Keratinocyte (primary cell): ENCODE results near the gene SPRY2. TPM values are rescaled to one million over a fixed set of nuclear protein-coding genes. Genes with fewer than 3 reads are reported as not detected.

Source experiments
- DNase-seq: peaks from one replicate; pipeline ENCODE4 v3.0.0-alpha.2; 2011; ENCODE audit warnings: low read depth, missing footprints, low spot score
- FAIRE-seq: peaks from 2 replicates; lab custom pipeline; 2011; peaks lifted over from hg19 to GRCh38; lab: Jason Lieb, UNC
- H2AFZ ChIP-seq: 2 replicates; pipeline ENCODE4 v1.6.0; 2012; ENCODE audit warnings: low read length, control low read depth, inconsistent platforms; ENCODE audit not compliant: control insufficient read depth
- H3K27ac ChIP-seq: 2 replicates; pipeline ENCODE4 v1.5.1; 2011; ENCODE audit warnings: low read length; ENCODE audit not compliant: control insufficient read depth, insufficient read depth
- H3K27me3 ChIP-seq: 3 replicates; pipeline ENCODE4 v1.6.0; 2011; ENCODE audit warnings: low read length; ENCODE audit not compliant: control insufficient read depth, insufficient read depth; ENCODE audit errors: extremely low read depth
- H3K36me3 ChIP-seq, 2 experiments: 2 replicates in 1 of 2; 3 replicates in 1 of 2; pipeline ENCODE4 v1.5.1; 2011; ENCODE audit warnings: low read length in 2 of 2, mild to moderate bottlenecking in 1 of 2; ENCODE audit not compliant: control insufficient read depth in 2 of 2, insufficient read depth in 2 of 2; ENCODE audit errors: extremely low read depth in 1 of 2
- H3K4me1 ChIP-seq: 3 replicates; pipeline ENCODE4 v1.5.1; 2011; ENCODE audit warnings: low read length; ENCODE audit not compliant: control insufficient read depth, insufficient read depth; ENCODE audit errors: extremely low read depth
- H3K4me2 ChIP-seq: 3 replicates; pipeline ENCODE4 v1.6.0; 2011; ENCODE audit warnings: low read depth, low read length; ENCODE audit not compliant: control insufficient read depth, insufficient read depth; ENCODE audit errors: extremely low read depth
- H3K4me3 ChIP-seq, 3 experiments: fragments of 200-600 bp in 1 of 3; sonication (generic) in 1 of 3; 2 replicates in 2 of 3; 3 replicates in 1 of 3; pipeline ENCODE4 v1.5.1; 2011 to 2016; ENCODE audit warnings: low read length in 3 of 3, mild to moderate bottlenecking in 3 of 3, control low read depth in 2 of 3, inconsistent platforms in 1 of 3, low read depth in 1 of 3, mixed read lengths in 1 of 3, mixed run types in 1 of 3, moderate library complexity in 1 of 3; ENCODE audit not compliant: control insufficient read depth in 2 of 3, insufficient read depth in 2 of 3; ENCODE audit errors: extremely low read depth in 1 of 3
- H3K79me2 ChIP-seq: 2 replicates; pipeline ENCODE4 v1.6.0; 2012; ENCODE audit warnings: low read length; ENCODE audit not compliant: control insufficient read depth, insufficient read depth
- H3K9ac ChIP-seq: 3 replicates; pipeline ENCODE4 v1.6.0; 2011; ENCODE audit warnings: low read length; ENCODE audit not compliant: control insufficient read depth, insufficient read depth; ENCODE audit errors: extremely low read depth
- H3K9me1 ChIP-seq: 3 replicates; pipeline ENCODE4 v1.6.0; 2011; ENCODE audit warnings: low read length; ENCODE audit not compliant: control insufficient read depth, insufficient read depth; ENCODE audit errors: extremely low read depth
- H3K9me3 ChIP-seq: 2 replicates; pipeline ENCODE4 v1.5.1; 2012; ENCODE audit warnings: low read depth, low read length; ENCODE audit not compliant: control insufficient read depth
- H4K20me1 ChIP-seq: 3 replicates; pipeline ENCODE4 v1.6.0; 2011; ENCODE audit warnings: low read length; ENCODE audit not compliant: control insufficient read depth, insufficient read depth; ENCODE audit errors: extremely low read depth
- CTCF ChIP-seq, 3 experiments: IDR thresholded peaks in 1 of 3; conservative IDR thresholded peaks in 1 of 3; optimal IDR thresholded peaks in 1 of 3; 2 replicates in 2 of 3; 3 replicates in 1 of 3; pipeline versions ENCODE3 to v1.5.1; 2011; ENCODE audit warnings: low read length in 3 of 3, mild to moderate bottlenecking in 3 of 3, moderate library complexity in 2 of 3, control low read depth in 1 of 3, inconsistent platforms in 1 of 3; ENCODE audit not compliant: insufficient read depth in 2 of 3; ENCODE audit errors: extremely low read depth in 1 of 3
- EZH2 ChIP-seq: IDR thresholded peaks from one replicate; pipeline ENCODE4 v1.6.1; 2012; ENCODE audit warnings: inconsistent platforms, mild to moderate bottlenecking, low read length, moderate library complexity
- dilution Hi-C: fragments of 300-500 bp; cut with MboI; formaldehyde crosslinking; loops from one replicate; pipeline ENCODE4 v1.7.0; 2020; ENCODE audit warnings: low sequenced_read_pairs; ENCODE audit not compliant: extremely low pct_ligation_motif_present
- polyA plus RNA-seq, 5 experiments: library from polyadenylated mRNA; depleted of rRNA in 3 of 5; stranded (reverse) in 3 of 5; stranded (forward) in 1 of 5; unstranded in 1 of 5; fragments of >200 nt; gene quantifications; 1 replicate in 1 of 5; 2 replicates in 3 of 5; 3 replicates in 1 of 5; pipeline versions ENCODE4 v1.2.1 to v1.2.3, GENCODE V29; 2011 to 2012; ENCODE audit warnings: missing spikeins in 2 of 5, low read depth in 1 of 5, low replicate concordance in 1 of 5

SPRY2 gene
- polyA plus RNA-seq, 1 donor (not counting 4 experiments of a cell fraction or from before 2014, with no cell fraction given): 28.4 TPM

GRCh38 chr13:80361298-80361697 is 20.4 kb upstream of the SPRY2 start:
- dilution Hi-C loops: no loop called here
- Histone ChIP-seq H2AFZ (no peak overlapping the region), H3K9ac (no peak overlapping the region), H3K9me1 (no peaks in the 10 kb centered on the region), H3K36me3 (no peaks in the 10 kb centered on the region), H3K9me3 (no peaks in the 10 kb centered on the region), H3K27me3 (no peaks in the 10 kb centered on the region), H3K4me2 (no peak overlapping the region), H3K4me1 (peaks cover 9% of the 10 kb centered on the region), H3K4me3 (no peak overlapping the region), H3K79me2 (no peaks in the 10 kb centered on the region), H4K20me1 (no peaks in the 10 kb centered on the region), H3K27ac (no peak overlapping the region)
- DNase-seq (no peak), FAIRE-seq (no peak)
- TF ChIP-seq EZH2: no peak
- TF ChIP-seq CTCF (optimal IDR thresholded peaks at IDR 0.05 in 1 of 3, IDR thresholded peaks at IDR 0.05 in 1 of 3, conservative IDR thresholded peaks at IDR 0.05 in 1 of 3; ENCODE audit: extremely low read depth in 1 of 3, insufficient read depth in 2 of 3, low read length in 3 of 3): no peak

GRCh38 chr13:80360453-80360800 is 19.5 kb upstream of the SPRY2 start:
- TF ChIP-seq EZH2 (no peak), CTCF (optimal IDR thresholded peaks at IDR 0.05 in 1 of 3, IDR thresholded peaks at IDR 0.05 in 1 of 3, conservative IDR thresholded peaks at IDR 0.05 in 1 of 3; ENCODE audit: extremely low read depth in 1 of 3, insufficient read depth in 2 of 3, low read length in 3 of 3) (no peak)
- H3K9ac ChIP-seq: no peak overlapping the region
- H3K4me3 ChIP-seq: no peak overlapping the region
- H3K9me3 ChIP-seq: no peaks in the 10 kb centered on the region
- no peaks in the 10 kb centered on the region for H3K9me1 ChIP-seq
- no peak overlapping the region for H3K4me2 ChIP-seq
- no peak for FAIRE-seq
- DNase-seq: no peak
- H3K79me2 ChIP-seq: no peaks in the 10 kb centered on the region
- dilution Hi-C loops: no loop called here
- no peaks in the 10 kb centered on the region for H3K36me3 ChIP-seq
- peaks cover 9% of the 10 kb centered on the region for H3K4me1 ChIP-seq
- H4K20me1 ChIP-seq: no peaks in the 10 kb centered on the region
- no peaks in the 10 kb centered on the region for H3K27me3 ChIP-seq
- no peak overlapping the region for H3K27ac ChIP-seq
- H2AFZ ChIP-seq: no peak overlapping the region
